Stimulated activated CD8-positive, alpha-beta memory T cell treated with anti-CD3 and anti-CD28 coated beads, Interleukin-4, amount 100 ng/mL, for 24 hours (primary cell): ENCODE results near the gene HLA-G.
"Not testable (repeated sequence)": the region's sequence is repeated elsewhere in the genome, so short reads cannot be mapped to it uniquely, and the experiment has no call there.

Source experiments
- DNase-seq: peaks from one replicate; pipeline ENCODE4 v3.0.0-alpha.2; 2020; ENCODE audit warnings: low read depth

The HLA-G gene

GRCh38 chr6:29827579-29828470 lies at the start of gene HLA-G:
HLA-G (plus strand) TSS chr6:29827825; CDS start chr6:29827845, 20 bp downstream.
- no peak for DNase-seq

- not testable (repeated sequence) for DNase-seq
Measured at GRCh38 chr6:29780019-29780698, 47.5 kb upstream of the HLA-G start.

GRCh38 chr6:29789176-29789575 lies 38.4 kb upstream of the HLA-G start:
- no peak for DNase-seq

GRCh38 chr6:29790626-29791025 lies 37.0 kb upstream of the HLA-G start:
- no peak for DNase-seq

- DNase-seq, result no peak
Measured at GRCh38 chr6:29791162-29791561, 36.5 kb upstream of the HLA-G start.

GRCh38 chr6:29791786-29792122 lies 35.9 kb upstream of the HLA-G start:
- DNase-seq, result no peak

- peak; percentile 60 for DNase-seq
Measured at GRCh38 chr6:29792123-29793035, 35.2 kb upstream of the HLA-G start.

GRCh38 chr6:29793036-29793356 lies 34.6 kb upstream of the HLA-G start:
- DNase-seq, result no peak

- DNase-seq, result no peak
Measured at GRCh38 chr6:29793796-29794195, 33.8 kb upstream of the HLA-G start.

GRCh38 chr6:29796026-29796425 lies 31.6 kb upstream of the HLA-G start:
- no peak for DNase-seq

GRCh38 chr6:29797135-29797534 lies 30.5 kb upstream of the HLA-G start:
- no peak for DNase-seq

- DNase-seq, result no peak
Measured at GRCh38 chr6:29797966-29798365, 29.7 kb upstream of the HLA-G start.

- no peak for DNase-seq
Measured at GRCh38 chr6:29800254-29800653, 27.4 kb upstream of the HLA-G start.

GRCh38 chr6:29806387-29806786 lies 21.2 kb upstream of the HLA-G start:
- no peak for DNase-seq

- DNase-seq, result no peak
Measured at GRCh38 chr6:29809249-29809648, 18.4 kb upstream of the HLA-G start.

- DNase-seq, result no peak
Measured at GRCh38 chr6:29810371-29810770, 17.3 kb upstream of the HLA-G start.

GRCh38 chr6:29811377-29811776 lies 16.2 kb upstream of the HLA-G start:
- DNase-seq, result no peak

GRCh38 chr6:29813066-29813465 lies 14.6 kb upstream of the HLA-G start:
- no peak for DNase-seq

GRCh38 chr6:29813809-29814208 lies 13.8 kb upstream of the HLA-G start:
- DNase-seq, result no peak

GRCh38 chr6:29814379-29815117 lies 13.1 kb upstream of the HLA-G start:
- DNase-seq, result no peak

GRCh38 chr6:29815118-29815750 lies 12.4 kb upstream of the HLA-G start:
- no peak for DNase-seq
